GM12875 (cell line): ENCODE data around the gene AGPAT2.

Source experiments
- H3K4me3 ChIP-seq: one replicate; pipeline ENCODE4 v1.5.1; 2011; ENCODE audit warnings: low read depth, low read length, control low read depth
- CTCF ChIP-seq: IDR thresholded peaks from 2 replicates; pipeline ENCODE4 v1.5.1; 2011; ENCODE audit warnings: low read depth, mild to moderate bottlenecking, control low read depth, inconsistent platforms, low read length, moderate library complexity, borderline replicate concordance; ENCODE audit not compliant: insufficient read depth

The AGPAT2 gene

GRCh38 chr9:136653323-136654079 is 33.8 kb downstream of the AGPAT2 start:
- no peak for TF ChIP-seq CTCF
- H3K4me3 ChIP-seq = no peak overlapping the region

- no peak for TF ChIP-seq CTCF
- H3K4me3 ChIP-seq = no peak overlapping the region
Measured at GRCh38 chr9:136651860-136652259, 35.4 kb downstream of the AGPAT2 start.

GRCh38 chr9:136650648-136651047 is 36.6 kb downstream of the AGPAT2 start:
- no peak for TF ChIP-seq CTCF
- no peak overlapping the region for H3K4me3 ChIP-seq

- no peak overlapping the region for H3K4me3 ChIP-seq
Measured at GRCh38 chr9:136650021-136650420, 37.2 kb downstream of the AGPAT2 start.

GRCh38 chr9:136648751-136649150 is 38.5 kb downstream of the AGPAT2 start:
- no peak for TF ChIP-seq CTCF
- no peak overlapping the region for H3K4me3 ChIP-seq

More at GRCh38 chr9:136650021-136650420, 37.2 kb downstream of the AGPAT2 start:
- TF ChIP-seq CTCF = no peak

- no peak for TF ChIP-seq CTCF
- H3K4me3 ChIP-seq = no peak overlapping the region
Measured at GRCh38 chr9:136646827-136647711, 40.2 kb downstream of the AGPAT2 start.
